HG02870 (cell line): Measurements from ENCODE around the gene DMXL2.
"Not testable (repeated sequence)": the region's sequence is repeated elsewhere in the genome, so short reads cannot be mapped to it uniquely, and the experiment has no call there.

ENCODE experiments used
- ATAC-seq: cut with Tn5 transposase; IDR thresholded peaks from one replicate; pipeline ENCODE4 v1.9.1; 2021; ENCODE audit warnings: mild to moderate bottlenecking, moderate library complexity; ENCODE audit not compliant: unreplicated experiment

The DMXL2 gene

DNA sequence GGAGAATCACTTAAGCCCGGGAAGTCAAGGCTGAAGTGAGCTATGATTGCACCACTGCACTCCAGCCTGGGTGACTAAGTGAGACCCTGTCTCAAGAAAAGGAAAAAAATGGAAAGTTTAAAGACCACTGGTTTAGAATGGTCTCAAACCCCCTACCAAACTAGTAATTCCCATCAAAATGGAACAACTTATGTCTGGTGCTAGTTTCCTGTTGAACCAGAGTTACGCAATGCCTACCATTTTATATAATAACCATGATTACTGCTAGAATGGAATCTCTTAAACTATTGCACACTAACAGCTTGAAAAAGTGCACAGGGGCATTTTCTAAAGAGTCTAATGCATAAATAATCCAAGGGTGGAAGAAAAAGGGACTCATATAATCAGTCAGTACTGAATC, 43.6 kb downstream of the DMXL2 start:
- no peak for ATAC-seq

DNA sequence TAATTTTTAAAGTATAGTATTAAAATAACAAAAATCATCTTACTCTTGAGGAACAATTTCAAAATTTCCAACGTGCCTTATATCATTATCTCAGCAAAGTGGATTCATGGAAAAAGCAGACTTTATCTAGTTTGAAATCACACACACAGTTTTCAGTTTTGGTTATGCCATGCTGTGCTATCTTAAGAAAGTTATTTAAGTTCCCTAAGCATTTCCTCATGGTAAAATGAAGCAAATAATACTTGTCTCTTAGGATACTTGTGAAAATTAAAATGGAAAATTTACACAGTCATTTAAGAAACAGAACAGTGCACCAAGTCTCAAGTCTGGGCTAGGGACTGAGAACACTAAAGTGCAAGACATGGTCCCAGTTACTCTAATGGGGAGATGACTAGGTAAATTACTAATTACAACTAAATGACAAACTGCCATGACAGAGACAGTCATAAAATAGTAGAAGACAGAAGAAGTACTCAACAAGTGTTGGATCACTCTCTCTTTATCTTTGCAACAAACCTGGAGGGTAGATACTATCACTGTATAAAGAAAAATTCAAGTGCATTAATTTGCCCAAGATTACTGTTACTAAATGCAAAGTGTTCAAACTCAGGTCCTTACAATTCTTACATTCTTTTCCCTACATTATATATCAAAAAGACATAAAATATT, 44.8 kb downstream of the DMXL2 start:
- no peak for ATAC-seq

DNA sequence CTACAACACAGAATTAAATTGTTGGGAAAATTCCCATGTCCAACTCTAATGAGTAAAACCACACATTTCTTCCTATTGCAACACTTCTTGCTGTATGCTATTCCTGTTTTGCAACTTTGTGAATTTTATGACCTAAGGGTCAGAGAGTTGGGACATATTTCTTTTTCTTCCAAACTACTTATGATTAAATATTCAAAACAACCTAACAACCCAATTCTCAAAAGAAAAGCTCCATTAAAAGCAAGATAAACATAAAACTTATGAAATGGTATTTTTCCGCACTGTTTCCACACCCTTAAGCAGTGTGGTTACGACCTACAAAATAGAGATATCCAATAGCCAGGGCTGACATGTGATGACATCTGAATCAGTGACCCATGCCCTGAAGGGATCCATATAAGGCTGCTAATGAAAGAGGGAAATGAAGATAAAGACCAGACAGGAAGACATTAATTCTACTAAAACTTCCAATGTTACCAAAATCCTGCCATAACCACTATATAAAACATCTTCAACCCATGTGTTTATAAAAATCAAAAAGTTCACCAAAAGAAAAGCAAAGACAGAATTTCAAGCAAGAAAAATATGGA, 45.6 kb downstream of the DMXL2 start:
- no peak for ATAC-seq

DNA sequence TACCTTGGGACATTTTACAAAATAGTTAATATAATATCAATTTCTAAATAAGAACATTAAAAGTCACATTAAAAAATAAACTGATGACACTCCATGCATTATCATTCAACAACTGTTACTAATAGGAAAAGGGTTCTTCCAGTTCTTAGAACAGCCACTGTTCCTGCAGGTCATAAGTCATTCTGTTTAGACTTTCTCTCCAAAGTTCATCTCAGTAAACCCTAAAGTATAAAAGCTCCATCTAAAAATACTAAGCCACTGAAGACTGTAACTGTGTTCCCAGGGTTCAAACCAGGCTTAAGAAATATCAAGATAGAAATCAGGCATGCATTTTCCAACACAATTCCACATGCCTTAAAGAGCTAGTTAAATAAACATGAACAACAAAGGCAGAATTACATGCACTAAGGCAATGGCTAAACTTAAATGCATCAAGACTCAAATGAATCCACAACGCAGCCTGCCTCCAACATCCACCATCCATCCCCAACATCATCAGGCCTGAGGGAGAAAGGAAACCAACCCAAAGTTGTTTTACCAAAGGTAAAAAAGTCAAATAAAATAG, 46.2 kb downstream of the DMXL2 start:
- no peak for ATAC-seq

DNA sequence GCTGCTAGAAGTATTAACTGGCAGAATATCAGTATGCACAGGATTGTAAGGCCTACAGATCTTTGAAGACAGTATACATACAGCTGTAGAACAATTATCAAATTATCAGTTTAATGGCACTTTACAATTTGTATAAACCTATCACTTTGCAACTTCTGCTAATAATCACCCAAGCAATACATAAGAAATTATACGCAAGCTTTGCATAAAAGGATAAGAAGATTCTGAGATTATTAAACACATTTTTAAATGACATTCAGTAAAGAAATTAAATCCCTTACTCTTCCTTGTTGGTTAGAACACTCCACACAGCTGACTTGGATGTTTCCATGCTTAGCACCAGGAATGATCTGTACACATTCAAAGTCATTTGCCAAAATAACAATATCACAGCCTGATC, 46.8 kb downstream of the DMXL2 start:
- no peak for ATAC-seq

DNA sequence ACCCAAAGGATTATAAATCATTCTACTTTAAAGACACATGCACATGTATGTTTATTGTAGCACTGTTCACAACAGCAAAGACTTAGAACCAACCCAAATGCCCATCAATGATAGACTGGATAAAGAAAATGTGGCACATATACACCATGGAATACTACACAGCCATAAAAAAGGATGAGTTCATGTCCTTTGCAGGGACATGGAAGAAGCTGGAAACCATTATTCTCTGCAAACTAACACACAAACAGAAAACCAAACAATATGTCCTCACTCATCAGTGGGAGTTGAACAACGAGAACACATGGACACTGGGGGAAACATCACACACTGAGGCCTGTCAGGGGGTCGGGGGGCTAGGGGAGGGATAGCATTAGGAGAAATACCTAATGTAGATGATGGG, 49.2 kb downstream of the DMXL2 start:
- not testable (repeated sequence) for ATAC-seq

DNA sequence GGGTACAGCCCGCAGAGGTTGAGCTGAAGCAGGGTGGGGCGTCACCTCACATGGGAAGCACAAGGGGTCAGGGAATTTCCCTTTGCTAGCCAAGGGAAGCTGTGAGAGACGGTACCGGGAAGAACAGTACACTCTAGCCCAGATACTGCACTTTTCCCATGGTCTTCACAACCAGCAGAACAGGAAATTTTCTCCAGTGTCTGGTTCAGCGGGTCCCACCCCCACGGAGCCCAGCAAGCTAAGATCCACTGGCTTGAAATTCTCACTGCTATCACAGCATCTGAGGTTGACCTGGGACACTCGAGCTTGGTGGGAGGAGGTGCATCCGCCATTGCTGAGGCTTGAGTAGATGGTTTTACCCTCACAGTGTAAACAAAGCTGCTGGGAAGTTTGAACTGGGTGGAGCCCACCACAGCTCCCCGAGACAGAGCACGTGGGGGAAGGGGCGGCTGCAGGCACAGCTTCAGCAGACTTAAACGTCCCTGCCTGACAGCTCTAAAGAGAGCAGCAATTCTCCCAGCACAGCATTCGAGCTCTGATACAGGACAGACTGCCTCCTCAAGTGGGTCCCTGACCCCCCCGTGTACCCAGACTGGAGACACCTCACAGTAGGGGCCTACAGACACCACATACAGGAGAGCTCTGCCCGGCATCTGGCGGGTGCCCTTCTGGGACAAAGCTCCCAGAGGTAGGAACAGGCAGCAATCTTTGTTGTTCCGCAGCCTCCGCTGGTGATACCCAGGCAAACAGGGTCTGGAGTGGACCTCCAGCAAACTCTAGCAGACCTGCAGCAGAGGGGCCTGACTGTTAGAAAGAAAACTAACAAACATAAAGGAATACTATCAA, 53.4 kb downstream of the DMXL2 start:
- ATAC-seq = not testable (repeated sequence)

DNA sequence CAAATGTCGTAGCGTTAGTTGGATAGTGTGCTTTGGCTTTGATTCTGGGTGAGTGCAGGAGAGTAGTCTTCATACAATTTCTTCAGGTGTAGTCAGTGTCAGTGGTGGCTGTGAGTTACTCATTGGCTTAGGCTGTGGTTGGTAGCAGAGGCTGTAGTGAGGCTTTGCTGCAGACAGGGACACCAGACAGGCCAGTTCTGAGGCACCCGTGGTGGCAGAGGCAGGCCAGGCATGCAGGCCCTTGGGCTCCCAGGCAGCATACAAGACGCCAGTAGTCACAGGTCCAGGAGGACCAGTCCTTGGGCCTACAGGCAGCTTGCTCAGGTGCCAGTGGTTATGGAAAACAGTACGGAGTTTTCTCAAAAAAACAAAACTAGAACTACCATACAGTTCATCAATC, 61.3 kb downstream of the DMXL2 start:
- no peak for ATAC-seq

DNA sequence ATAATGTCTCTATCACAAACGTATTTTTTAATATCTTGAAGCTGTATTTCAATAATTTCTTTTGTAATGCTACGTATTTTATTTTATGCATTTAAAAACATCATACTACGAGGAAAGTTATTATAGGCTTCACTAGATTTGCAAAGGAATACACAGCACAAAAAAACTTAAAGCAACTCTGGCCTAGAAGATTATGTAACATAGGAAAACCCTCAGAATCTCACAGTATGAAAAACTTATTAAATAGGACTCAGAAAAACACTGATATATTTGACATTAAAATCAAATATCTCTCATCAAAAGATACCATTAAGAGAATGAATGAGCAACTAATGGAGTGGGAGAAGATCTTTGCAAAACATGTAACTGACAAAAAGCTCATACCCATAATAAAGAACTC, 63.7 kb downstream of the DMXL2 start:
- no peak for ATAC-seq

DNA sequence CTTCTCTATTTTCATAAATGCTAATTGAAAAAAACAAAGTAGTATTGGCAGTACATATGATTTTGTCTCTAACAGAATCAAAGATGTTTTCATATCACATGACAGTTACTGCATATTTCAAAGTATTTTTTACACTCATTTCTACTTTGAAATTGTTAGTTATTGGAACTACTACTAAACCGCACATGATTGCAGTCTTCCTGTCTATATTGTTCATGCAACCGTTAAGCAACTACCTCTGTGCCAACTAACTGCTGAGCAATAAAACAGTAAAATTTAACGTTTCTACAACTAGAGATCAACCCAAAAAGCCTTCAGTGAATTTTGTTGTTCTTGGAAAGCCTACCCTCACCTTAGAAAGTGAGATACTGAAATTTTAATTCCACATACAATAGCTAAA, 64.2 kb downstream of the DMXL2 start:
- no peak for ATAC-seq

DNA sequence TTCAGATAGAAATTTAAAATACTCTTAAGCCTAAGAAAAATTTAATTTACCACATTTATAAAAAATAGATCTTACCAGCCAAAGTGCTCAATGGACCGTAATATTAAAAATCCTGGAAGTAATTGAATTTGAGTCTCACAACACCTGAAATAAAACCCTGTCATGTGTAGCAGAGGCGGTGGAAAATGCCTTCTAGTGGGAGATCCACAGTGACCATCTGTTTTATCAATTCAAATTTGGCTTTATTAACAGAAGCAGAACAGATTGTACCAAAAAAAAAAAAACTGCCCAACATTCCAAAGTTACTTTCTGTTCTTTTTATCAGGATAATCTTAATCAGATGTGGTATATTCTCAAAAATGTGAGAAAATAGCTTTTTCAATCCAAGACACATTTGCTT, 71.7 kb downstream of the DMXL2 start:
- no peak for ATAC-seq

DNA sequence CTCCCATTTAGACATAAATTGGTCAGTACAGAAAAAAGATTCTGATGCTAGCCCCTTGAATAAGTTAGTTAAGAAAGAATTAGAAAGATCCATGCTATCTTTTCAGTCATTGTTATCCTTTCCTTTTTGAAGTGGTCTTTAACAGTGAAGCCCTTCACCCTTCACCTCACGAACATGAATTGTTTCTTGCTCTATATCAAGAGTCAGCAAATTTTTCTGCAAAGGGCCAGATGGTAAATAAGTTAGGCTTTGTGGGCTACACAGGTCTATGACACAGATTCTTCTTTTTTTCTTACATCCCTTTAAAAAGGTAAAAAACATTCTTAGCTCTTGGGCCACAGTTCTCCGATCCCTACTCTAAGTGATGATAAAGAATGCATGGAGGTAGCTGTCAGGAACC, 74.9 kb downstream of the DMXL2 start:
- no peak for ATAC-seq

DNA sequence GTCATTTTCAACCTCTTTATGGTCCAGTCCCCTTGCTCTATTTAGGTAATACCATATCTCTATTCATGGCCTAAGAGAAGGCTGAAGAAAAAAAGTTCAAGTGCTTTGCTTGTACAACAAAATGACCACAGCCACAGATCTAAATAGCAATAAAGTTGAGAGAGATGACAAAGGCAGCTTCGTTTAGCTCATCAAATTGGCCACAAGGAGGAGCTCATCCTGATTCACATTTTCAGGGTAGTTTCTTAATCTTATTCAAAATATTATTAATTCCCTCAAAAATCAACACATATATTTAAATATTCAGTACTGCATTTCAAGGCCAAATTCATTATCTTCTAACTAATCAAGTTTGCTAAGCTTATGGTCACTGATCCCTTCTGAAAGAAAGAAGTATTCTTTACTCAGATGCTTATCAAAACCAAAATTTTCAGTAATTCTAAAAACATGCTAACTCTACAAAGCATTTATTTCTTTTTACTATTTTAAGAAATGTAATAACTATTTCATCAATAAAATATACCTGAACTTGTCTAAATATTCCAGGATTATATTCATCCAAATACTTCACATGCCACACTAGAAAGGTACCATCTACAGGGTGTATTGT, 85.5 kb downstream of the DMXL2 start:
- ATAC-seq = no peak

DNA sequence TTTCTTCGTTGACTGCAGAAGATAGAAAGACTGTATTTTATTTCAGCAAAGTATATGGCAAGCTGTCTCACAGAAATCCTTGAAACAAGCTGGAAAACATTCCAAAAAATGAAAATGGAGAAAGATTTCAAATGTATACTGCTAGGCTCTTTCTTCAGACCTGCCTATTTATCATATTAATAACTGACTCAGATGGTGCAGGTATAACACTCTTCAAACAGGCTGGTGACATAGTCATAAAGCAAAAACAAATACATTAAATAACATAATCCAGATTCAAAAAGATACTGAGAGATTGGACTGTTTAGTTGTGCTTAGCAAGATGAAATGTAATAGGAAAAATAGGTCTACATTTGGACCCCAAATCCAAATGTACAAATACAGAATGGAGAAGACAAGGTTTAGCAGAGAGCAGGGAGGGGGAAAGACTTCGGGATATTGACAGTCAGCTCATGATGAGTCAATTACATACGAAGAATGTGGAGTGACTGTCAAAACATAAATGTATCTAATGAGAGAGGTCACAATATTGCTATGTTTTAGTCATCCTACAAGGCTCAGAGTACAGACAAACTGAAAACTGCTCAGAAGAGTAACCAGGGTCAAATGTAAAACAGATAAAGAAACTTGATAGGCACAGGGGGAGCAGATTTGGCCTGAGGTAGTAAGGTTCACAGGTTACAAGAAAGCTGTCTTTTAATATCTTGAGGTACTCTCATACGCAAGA, 88.7 kb downstream of the DMXL2 start:
- ATAC-seq = no peak

DNA sequence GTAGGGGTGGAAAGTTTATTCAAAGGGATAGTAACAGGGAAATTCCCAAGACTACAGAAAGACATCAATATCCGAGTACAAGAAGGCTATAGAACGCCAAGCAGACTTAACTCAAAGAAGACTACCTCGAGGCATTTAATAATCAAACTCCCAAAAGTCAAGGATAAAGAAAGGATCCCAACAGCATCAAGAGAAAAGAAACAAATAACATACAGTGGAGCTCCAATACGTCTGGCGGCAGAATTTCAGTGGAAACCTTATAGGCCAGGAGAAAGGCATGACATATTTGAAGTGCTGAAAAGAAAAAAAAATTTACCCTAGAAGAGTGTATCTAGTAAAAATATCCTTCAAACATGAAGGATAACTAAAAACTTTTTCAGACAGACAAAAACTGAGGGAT, 95.6 kb downstream of the DMXL2 start:
- no peak for ATAC-seq

DNA sequence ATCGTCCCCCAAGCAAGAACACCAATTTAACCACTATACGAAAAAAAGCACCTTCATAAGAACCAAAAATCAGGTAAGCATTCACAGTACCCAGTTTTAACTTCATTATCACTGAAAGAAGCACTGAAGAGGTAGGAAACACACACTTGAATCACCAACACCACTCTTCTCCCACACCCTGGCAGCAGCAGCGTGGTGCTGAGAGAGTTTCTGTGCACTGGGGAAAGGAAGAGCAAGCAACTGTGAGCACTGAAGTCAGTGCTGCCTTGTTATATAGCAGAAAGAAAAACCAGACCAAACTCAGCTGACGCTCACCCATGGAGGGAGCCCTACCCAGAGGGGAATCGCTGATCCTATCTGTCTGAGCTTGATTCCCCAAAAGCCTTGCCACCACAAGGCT, 98.2 kb downstream of the DMXL2 start:
- no peak for ATAC-seq

DNA sequence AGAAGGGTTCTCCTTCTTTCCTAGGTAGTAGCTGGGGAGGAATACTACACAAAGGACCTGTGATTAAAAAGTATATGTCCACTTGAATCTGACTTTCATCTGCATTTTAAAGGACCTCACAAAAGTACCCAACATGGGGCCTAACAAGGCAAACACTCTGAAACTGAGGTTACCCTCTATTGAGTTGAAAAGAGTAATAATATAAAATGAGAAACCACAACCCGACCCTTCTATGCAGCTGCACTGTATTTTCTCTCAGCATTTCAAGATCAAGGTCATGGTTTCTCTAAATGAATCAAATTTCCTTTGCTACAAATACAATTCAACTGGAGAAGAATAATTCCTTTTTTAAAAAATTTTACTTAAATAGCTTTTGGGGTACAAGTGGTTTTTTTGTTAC, 106.3 kb downstream of the DMXL2 start:
- ATAC-seq = no peak

DNA sequence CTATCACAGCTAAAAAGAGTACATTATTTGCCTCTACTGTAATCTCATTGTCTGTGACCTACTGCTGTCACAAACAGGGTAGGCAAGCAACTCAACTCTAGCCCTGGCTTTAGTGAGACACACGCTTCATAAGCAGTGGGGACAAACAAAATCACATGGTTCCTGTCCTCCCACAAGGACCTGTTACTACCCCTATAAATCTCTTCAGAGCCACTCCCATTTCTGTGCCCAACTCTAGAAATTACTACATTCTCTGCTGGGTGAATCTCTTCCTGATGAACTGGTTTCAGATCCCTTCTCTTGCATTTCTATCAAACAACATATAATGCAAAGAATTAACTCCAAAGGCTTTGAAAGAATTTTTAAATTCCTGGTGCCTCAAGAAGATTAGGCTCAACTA, 117.3 kb downstream of the DMXL2 start:
- ATAC-seq = no peak

DNA sequence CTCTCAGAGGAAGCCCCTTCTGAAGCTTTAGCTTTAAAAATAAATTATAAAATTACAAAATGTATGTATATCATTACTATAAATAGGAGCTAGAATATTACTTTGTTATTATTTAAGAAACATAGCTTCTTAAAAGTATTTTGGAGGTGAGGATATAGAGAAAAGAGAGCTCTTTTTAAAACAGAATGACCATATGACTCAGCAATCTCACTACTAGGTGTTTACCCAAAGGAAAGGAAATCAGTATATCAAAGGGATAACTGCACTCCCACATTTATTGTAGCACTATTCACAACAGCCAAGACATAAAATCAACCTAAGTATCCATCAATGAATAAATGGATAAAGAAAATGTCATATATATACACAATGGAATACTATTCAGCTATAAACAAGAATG, 119.6 kb downstream of the DMXL2 start:
- no peak for ATAC-seq

DNA sequence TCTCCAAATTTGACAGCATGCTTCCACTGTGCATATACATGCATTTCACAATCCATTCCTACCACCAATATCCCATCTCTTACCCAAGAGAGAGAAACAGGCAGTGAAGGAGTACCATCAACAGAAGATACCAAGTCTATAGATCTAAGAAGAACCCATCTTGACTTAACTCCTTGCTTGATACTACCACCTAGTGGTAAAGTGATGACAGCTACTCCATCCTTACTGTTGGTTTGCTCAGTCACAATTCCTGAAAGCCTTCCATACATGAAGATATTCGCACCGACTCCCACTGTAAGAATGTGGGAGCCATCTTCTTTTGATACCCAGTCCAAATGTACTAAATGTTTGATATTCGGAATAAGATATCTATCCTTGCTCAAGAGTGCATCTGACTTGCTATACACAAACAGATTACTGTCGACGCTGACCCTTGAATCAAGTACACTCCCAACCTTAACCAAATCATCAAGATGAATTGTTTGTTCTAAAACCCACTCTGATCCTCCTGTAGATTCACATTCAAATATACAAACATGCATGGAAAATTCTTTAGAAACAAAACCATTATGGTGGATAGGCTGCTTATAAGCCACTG, 123.1 kb downstream of the DMXL2 start:
- ATAC-seq = no peak
